B cell (primary cell): ENCODE data around the gene DYRK1A. TPM values are rescaled to one million over a fixed set of nuclear protein-coding genes. Genes with fewer than 3 reads are reported as not detected.

Experiments used
- ATAC-seq: fragments of 200-7000 bp; cut with Tn5 transposase; one replicate; pipeline ENCODE4 v1.10.0; 2021; ENCODE audit warnings: low read depth, mild to moderate bottlenecking, moderate number of reproducible peaks, moderate library complexity
- CTCF ChIA-PET: fragments of 350-600 bp; sonication (Branson Sonifier 250); formaldehyde crosslinking; loops from one replicate; lab custom pipeline; 2021; ENCODE audit warnings: antibody characterized with exemption, inconsistent platforms; lab: Charles Lee
- POLR2A ChIA-PET: fragments of 350-600 bp; sonication (Branson Sonifier 250); formaldehyde crosslinking; loops from one replicate; lab custom pipeline; 2021; ENCODE audit warnings: antibody characterized with exemption; lab: Charles Lee
- DNase-seq: peaks from one replicate; pipeline ENCODE4 v3.0.0; 2013
- H2AFZ ChIP-seq: 2 replicates; pipeline ENCODE4 v1.6.1; 2012; ENCODE audit warnings: mild to moderate bottlenecking, low read depth, low read length; ENCODE audit not compliant: insufficient read depth, poor library complexity, severe bottlenecking
- H3K27ac ChIP-seq, 2 donors: 1 replicate in 1 of 2; 2 replicates in 1 of 2; pipeline ENCODE4 v1.5.1; 2012 to 2013; ENCODE audit warnings: low read length in 2 of 2, mild to moderate bottlenecking in 2 of 2, moderate library complexity in 1 of 2
- H3K27me3 ChIP-seq, 4 experiments: fragments of 200-600 bp in 1 of 4; sonication (generic) in 1 of 4; replicated peaks in 1 of 4; 1 replicate in 2 of 4; 2 replicates in 2 of 4; pipeline versions ENCODE4 v1.6.1 to v1.7.0; 2013 to 2016; ENCODE audit warnings: low read length in 3 of 4, mild to moderate bottlenecking in 2 of 4, mixed read lengths in 1 of 4, moderate library complexity in 1 of 4; ENCODE audit not compliant: insufficient read depth in 4 of 4, control insufficient read depth in 3 of 4; ENCODE audit errors: control extremely low read depth in 1 of 4
- H3K36me3 ChIP-seq, 2 experiments: replicated peaks in 1 of 2; 1 replicate in 1 of 2; 2 replicates in 1 of 2; pipeline versions ENCODE4 v1.6.1 to v1.7.1; 2013; ENCODE audit warnings: low read length in 1 of 2; ENCODE audit not compliant: insufficient read depth in 2 of 2, control insufficient read depth in 1 of 2; ENCODE audit errors: control extremely low read depth in 1 of 2, extremely low read depth in 1 of 2
- H3K4me1 ChIP-seq, 2 donors: fragments of 200-600 bp in 1 of 2; sonication (generic) in 1 of 2; 1 replicate in 1 of 2; 2 replicates in 1 of 2; pipeline versions ENCODE4 v1.5.1 to v1.6.1; 2013 to 2017; ENCODE audit warnings: low read length in 2 of 2; ENCODE audit not compliant: control insufficient read depth in 2 of 2, insufficient read depth in 2 of 2
- H3K4me2 ChIP-seq: replicated peaks from 2 replicates; pipeline ENCODE3; 2012; ENCODE audit warnings: mild to moderate bottlenecking, low read depth, low read length; ENCODE audit not compliant: poor library complexity, severe bottlenecking
- H3K4me3 ChIP-seq, 5 experiments: fragments of 200-600 bp in 1 of 5; sonication (generic) in 1 of 5; 1 replicate in 3 of 5; 2 replicates in 2 of 5; pipeline versions ENCODE4 v1.5.1 to v1.7.0; 2011 to 2016; ENCODE audit warnings: low read length in 4 of 5, mild to moderate bottlenecking in 4 of 5, low read depth in 2 of 5, control low read depth in 1 of 5, moderate library complexity in 1 of 5; ENCODE audit not compliant: insufficient read depth in 1 of 5; ENCODE audit errors: control extremely low read depth in 1 of 5, extremely low read depth in 1 of 5
- H3K79me2 ChIP-seq: fragments of 200-600 bp; sonication (generic); one replicate; pipeline ENCODE4 v1.6.0; 2016; ENCODE audit warnings: low read length; ENCODE audit not compliant: control insufficient read depth, insufficient read depth
- H3K9ac ChIP-seq: fragments of 200-600 bp; sonication (generic); 2 replicates; pipeline ENCODE4 v1.6.1; 2017; ENCODE audit warnings: mild to moderate bottlenecking, low read length, moderate library complexity
- H3K9me3 ChIP-seq, 3 donors: one replicate each; pipeline versions ENCODE4 v1.6.1 to v1.7.1; 2013; ENCODE audit warnings: low read length in 2 of 3; ENCODE audit not compliant: control insufficient read depth in 2 of 3, insufficient read depth in 1 of 3; ENCODE audit errors: control extremely low read depth in 1 of 3
- H4K20me1 ChIP-seq: 2 replicates; pipeline ENCODE4 v1.6.0; 2012; ENCODE audit warnings: mild to moderate bottlenecking, low read length; ENCODE audit not compliant: insufficient read depth, control insufficient read depth, poor library complexity, severe bottlenecking
- H3K27ac Mint-ChIP-seq: one replicate; pipeline ENCODE4 v1.8.0; 2021; ENCODE audit warnings: mixed read lengths
- H3K27me3 Mint-ChIP-seq: one replicate; pipeline ENCODE4 v1.8.0; 2021; ENCODE audit warnings: mixed read lengths
- H3K4me1 Mint-ChIP-seq: one replicate; pipeline ENCODE4 v1.8.0; 2021; ENCODE audit warnings: mixed read lengths
- H3K4me3 Mint-ChIP-seq: one replicate; pipeline ENCODE4 v1.8.0; 2021; ENCODE audit warnings: mixed read lengths
- H3K9me3 Mint-ChIP-seq: one replicate; pipeline ENCODE4 v1.8.0; 2022; ENCODE audit warnings: mixed read lengths; ENCODE audit not compliant: insufficient read depth
- CTCF ChIP-seq: fragments of 200-600 bp; IDR thresholded peaks from one replicate; pipeline ENCODE4 v1.8.0; 2022; ENCODE audit warnings: antibody characterized with exemption, mild to moderate bottlenecking
- EZH2 ChIP-seq: IDR thresholded peaks from 2 replicates; pipeline ENCODE4 v1.6.1; 2012; ENCODE audit warnings: borderline replicate concordance, low read depth, mild to moderate bottlenecking, moderate library complexity, low read length; ENCODE audit not compliant: insufficient read depth, poor library complexity, severe bottlenecking
- WGBS: methylation state at CpG from one replicate; pipeline ENCODE4 v1.1.5; 2013; ENCODE audit warnings: missing lambda C conversion rate; ENCODE audit not compliant: insufficient coverage; 5-methylcytosine and 5-hydroxymethylcytosine counted together
- intact Hi-C: fragments of 100-400 bp; cut with micrococcal nuclease; formaldehyde crosslinking; loops from one replicate; pipeline ENCODE4 v1.10.0; 2022
- polyA plus RNA-seq: library from polyadenylated mRNA; depleted of rRNA; stranded (reverse); fragments of >200 nt; gene quantifications from 2 replicates; pipeline ENCODE4 v1.2.3, GENCODE V29; 2012
- total RNA-seq, 2 donors: library from RNA; stranded (reverse); fragments of 120-200 nt in 1 of 2; gene quantifications; 1 replicate in 1 of 2; 2 replicates in 1 of 2; pipeline versions ENCODE4 v1.2.3 to v1.2.4, GENCODE V29; 2013 to 2022

The DYRK1A gene
- total and polyA plus RNA-seq, 2 donors (not counting 1 experiment from before 2014, with no cell fraction given): 46.6 to 147 TPM

DNA sequence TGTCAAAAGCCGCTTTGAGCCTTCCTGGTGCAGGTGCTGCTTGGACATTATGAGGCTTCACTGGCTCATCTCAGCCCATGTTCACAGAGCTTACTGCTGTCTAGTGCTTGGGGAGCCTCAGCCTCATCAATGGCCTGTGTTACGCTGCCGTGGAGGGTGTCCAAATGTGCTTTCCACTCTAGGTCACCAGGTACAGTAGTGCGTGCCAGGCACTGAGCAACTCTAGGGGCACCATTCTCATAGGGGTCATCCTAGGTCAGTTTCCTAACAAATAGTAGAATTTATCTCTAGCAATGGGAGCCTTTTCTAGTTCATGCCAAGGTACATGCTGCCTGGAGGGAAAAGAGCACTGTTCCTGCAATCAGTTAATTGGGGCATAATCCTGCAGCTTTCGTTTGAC, 193.8 kb downstream of the DYRK1A start:
- Histone ChIP-seq H3K9ac (no peak overlapping the region), H3K9me3 (peaks cover 0 to 4% (median 0%) of the 10 kb centered on the region in 3 donors), H3K4me3 (no peak overlapping the region), H4K20me1 (no peaks in the 10 kb centered on the region), H3K27me3 (no peaks in the 10 kb centered on the region), H3K79me2 (peaks cover 5% of the 10 kb centered on the region), H2AFZ (no peak overlapping the region), H3K36me3 (no peaks in the 10 kb centered on the region), H3K4me2 (no peak overlapping the region), H3K4me1 (peaks cover 17 to 26% of the 10 kb centered on the region in 2 donors), H3K27ac (no peak overlapping the region)
- ATAC-seq (no peak), DNase-seq (no peak)
- Mint-ChIP-seq H3K27me3 (peaks cover 8% of the 10 kb centered on the region), H3K9me3 (no peaks in the 10 kb centered on the region), H3K27ac (no peak overlapping the region), H3K4me1 (peaks cover 31% of the 10 kb centered on the region), H3K4me3 (no peak overlapping the region)
- no peak for TF ChIP-seq CTCF
- no peak for TF ChIP-seq EZH2
- intact Hi-C loops: loop anchor here (5.0 to 10.0 kb wide), 3 partner anchors 46 to 1752 kb away; partner anchors contain the start of genes BRWD1 and HLCS
- CTCF ChIA-PET: no interaction called here
- 100% methylated on average over 4 of the region's 5 CpGs for WGBS
- POLR2A ChIA-PET: no interaction called here

DNA sequence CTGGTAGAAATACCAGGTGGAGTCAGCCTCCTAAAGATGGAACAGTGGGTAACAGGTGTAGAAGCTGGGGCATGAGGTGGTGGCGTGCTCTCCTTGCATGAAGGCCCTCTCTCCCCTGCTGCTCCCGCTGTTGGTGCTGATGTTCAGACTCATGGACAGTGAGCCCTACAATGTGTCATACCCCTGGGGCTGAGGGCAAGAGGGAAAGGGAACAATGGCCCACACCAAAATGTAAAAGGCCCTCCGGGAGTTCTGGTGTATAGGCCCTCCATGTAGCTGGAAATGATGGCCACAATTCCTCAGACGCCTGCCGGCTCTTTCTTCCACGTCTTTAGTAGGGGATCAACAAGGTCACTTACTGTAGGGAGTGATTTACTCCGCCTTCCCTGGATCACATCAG, 194.9 kb downstream of the DYRK1A start:
- Mint-ChIP-seq H3K4me1 (peaks cover 29% of the 10 kb centered on the region), H3K27me3 (no peaks in the 10 kb centered on the region), H3K9me3 (no peaks in the 10 kb centered on the region), H3K27ac (no peak overlapping the region), H3K4me3 (no peak overlapping the region)
- WGBS: 95% methylated on average over 2 of the region's 7 CpGs
- peaks cover 0 to 4% (median 0%) of the 10 kb centered on the region in 3 donors for H3K9me3 ChIP-seq
- no peak overlapping the region for H3K27ac ChIP-seq
- H2AFZ ChIP-seq: no peak overlapping the region
- H3K9ac ChIP-seq: no peak overlapping the region
- H3K27me3 ChIP-seq: no peaks in the 10 kb centered on the region
- POLR2A ChIA-PET: no interaction called here
- intact Hi-C loops: loop anchor here (5.0 to 10.0 kb wide), 3 partner anchors 47 to 1751 kb away; partner anchors contain the start of genes BRWD1 and HLCS
- ATAC-seq (no peak), DNase-seq (no peak)
- no peaks in the 10 kb centered on the region for H4K20me1 ChIP-seq
- H3K4me2 ChIP-seq: no peak overlapping the region
- TF ChIP-seq EZH2 (no peak), CTCF (no peak)
- no peak overlapping the region for H3K4me3 ChIP-seq
- H3K79me2 ChIP-seq: peaks cover 5% of the 10 kb centered on the region
- H3K4me1 ChIP-seq: peaks cover 17 to 26% of the 10 kb centered on the region in 2 donors
- CTCF ChIA-PET: no interaction called here
- no peaks in the 10 kb centered on the region for H3K36me3 ChIP-seq
